GM12875 (cell line): ENCODE results near the gene CHST12.
"Not testable (repeated sequence)": the region's sequence is repeated elsewhere in the genome, so short reads cannot be mapped to it uniquely, and the experiment has no call there.

ENCODE experiments used
- H3K4me3 ChIP-seq: one replicate; pipeline ENCODE4 v1.5.1; 2011; ENCODE audit warnings: low read depth, low read length, control low read depth
- TF ChIP-seq, protein P1 (sequence below): IDR thresholded peaks from 2 replicates; pipeline ENCODE4 v1.5.1; 2011; ENCODE audit warnings: low read depth, mild to moderate bottlenecking, control low read depth, inconsistent platforms, low read length, moderate library complexity, borderline replicate concordance; ENCODE audit not compliant: insufficient read depth

The CHST12 gene

DNA sequence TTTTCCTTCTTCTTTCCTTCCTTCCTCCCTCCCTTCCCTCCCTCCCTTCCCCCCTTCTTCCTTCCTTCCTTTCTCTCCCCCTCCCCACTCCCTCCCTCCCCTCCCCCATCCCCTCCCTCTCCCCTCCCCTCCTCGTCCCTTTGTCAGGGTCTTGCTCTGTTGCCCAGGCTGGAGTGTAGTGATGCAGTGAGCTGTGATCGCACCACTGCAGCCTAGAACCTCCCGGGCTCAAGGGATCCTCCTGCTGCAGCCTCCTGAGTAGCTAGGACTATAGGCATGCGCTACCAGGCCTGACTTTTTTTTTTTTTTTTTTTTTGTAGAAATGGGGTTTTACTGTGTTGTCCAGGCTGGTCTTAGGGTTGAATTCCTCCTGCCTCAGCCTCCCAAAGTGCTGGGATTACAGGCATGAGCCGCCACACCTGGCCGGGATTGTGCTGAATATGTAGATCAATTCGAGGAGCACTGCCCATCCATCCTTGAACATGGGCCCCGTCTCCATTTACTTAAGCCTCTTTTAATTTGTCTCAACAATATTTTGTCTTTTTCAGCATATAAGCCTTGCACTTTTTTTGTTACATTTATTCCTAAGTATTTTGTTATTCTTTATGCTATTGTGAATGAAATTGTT, 49.3 kb downstream of the CHST12 start:
- H3K4me3 ChIP-seq, result no peak overlapping the region
- TF ChIP-seq, protein P1, sequence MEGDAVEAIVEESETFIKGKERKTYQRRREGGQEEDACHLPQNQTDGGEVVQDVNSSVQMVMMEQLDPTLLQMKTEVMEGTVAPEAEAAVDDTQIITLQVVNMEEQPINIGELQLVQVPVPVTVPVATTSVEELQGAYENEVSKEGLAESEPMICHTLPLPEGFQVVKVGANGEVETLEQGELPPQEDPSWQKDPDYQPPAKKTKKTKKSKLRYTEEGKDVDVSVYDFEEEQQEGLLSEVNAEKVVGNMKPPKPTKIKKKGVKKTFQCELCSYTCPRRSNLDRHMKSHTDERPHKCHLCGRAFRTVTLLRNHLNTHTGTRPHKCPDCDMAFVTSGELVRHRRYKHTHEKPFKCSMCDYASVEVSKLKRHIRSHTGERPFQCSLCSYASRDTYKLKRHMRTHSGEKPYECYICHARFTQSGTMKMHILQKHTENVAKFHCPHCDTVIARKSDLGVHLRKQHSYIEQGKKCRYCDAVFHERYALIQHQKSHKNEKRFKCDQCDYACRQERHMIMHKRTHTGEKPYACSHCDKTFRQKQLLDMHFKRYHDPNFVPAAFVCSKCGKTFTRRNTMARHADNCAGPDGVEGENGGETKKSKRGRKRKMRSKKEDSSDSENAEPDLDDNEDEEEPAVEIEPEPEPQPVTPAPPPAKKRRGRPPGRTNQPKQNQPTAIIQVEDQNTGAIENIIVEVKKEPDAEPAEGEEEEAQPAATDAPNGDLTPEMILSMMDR, result no peak

DNA sequence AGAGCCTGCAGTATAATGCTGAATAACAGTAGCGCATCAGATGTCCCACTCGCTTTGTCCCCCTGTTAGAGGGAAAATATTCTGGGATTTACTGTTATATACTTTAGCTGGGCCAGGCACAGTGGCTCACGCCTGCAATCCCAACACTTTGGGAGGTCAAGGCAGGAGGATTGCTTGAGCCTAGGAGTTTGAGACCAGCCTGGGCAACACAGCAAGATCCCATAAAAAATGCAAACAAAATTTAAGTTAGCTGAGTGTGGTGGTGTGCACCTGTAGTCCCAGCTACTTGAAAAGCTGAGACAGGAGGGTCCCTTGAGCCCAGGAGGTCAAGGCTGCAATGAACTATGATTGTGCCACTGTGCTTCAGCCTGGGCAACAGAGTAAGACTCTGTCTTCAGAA, 50.4 kb downstream of the CHST12 start:
- not testable (repeated sequence) for H3K4me3 ChIP-seq

DNA sequence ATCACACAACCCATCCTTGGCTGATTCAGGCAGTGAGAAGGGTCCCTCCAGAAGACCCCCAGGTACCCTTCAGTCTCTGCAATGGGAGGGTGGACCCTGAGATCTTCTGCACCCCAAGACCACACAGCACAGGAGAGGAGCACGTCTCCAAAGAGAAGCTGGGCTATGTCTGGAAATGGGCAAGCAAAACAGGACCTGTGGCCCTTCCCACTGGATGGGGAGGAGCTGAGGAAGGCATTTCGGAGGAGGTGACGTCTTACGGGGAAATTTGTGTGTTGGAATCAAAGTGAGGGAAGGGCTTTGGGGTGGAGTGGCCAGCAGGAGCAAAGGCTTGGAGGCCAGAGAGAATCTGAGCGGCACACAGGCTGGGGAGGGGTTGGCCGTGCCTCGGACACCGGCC, 56.3 kb downstream of the CHST12 start:
- no peak overlapping the region for H3K4me3 ChIP-seq

DNA sequence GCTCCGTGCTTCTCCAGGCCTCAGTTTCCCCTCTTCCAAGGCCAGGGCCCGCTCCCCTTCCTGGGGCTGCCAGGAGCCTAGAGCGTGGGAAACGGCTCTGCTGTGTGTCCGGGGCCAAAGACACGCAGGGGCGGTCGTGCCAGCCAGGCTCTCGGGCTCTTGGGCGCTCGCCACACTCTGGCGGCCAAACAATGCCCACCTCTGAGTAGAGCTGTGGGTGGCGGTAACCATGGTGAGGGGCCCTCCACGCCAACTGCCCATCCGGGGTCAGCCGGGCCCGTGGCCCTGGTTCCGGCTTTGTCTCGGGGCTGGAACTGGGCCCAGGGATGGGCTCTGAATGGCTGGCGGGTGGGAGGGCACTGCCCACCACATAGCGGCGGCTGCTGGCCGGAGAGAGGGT, 56.8 kb downstream of the CHST12 start:
- H3K4me3 ChIP-seq, result no peak overlapping the region
- TF ChIP-seq, protein P1, result no peak

More for the DNA sequence above, 56.3 kb downstream of the CHST12 start:
- TF ChIP-seq, protein P1, result no peak

DNA sequence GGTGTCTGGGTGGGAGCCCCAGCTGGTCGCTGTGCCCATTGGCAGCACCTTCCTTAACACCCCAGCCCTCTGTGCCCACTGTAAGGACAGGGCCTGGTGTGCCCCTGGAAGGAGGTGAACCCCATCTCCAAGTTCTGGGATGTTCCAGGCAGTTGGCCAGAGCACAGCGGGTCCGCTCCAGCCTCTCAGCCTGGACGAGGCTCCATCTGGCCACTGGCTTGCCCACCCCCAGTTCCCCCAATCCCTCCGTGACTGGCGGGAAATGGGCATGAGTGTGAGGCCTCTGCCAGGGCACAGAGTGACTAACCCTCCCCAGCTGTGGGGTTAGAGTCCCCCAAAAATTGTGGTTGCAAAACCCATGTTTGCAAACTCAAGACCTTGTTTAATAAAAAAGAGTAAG, 57.2 kb downstream of the CHST12 start:
- H3K4me3 ChIP-seq, result no peak overlapping the region
- TF ChIP-seq, protein P1, result no peak

DNA sequence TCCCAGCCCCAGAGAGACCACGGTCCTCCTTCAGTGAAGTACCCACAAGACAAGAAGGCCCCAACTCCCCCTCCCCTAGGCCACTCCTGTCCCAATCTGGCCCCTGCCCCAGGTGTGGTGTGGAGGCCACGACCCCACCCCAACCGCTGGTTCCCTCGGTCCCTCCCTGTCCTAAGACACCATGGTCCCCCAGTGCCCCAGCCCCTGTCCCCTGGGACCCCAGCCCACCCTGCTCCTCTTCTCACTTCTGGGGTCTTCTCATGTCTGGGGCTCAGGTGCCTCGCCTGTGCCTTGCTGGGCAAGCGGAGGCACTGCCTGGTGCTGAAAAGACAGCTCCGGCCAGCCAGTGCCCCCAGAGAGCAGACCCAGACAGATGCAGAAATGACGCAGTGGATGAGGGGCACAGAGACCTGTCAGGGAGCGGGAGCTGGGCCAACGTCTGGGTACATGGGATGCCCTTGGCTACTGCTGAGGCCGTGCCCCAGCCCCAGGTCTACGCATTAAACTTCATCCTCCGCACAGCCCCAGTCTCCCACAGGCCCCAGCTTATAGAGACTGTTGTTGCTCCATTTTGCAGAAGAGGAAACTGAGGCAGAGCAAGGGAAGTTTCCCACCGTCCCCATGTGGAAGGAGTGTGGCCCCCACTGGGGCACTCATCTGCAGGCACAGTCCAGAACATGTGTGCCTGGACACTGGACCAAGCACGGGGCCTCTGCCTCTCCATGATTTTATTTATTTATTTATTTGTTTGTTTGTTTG, 58.0 kb downstream of the CHST12 start:
- no peak overlapping the region for H3K4me3 ChIP-seq
- TF ChIP-seq, protein P1, result no peak

DNA sequence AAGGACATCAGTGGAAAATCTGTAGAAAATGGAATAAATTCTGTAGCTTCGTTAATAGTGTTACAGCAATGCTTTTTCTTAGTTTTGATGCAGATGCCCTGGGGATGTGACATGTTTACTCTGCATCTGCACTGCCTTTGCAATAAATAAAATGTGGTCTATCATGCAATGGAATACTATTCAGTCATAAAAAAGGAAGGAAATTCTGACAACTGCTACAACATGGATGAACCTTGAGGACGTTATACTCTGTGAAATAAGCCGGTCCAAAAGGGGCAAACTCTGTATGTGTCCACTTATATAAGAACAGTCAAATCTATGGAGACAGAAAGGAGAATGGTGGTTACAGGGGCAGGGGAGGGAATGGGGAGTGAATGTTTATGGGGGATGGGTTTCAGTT, 59.3 kb downstream of the CHST12 start:
- no peak overlapping the region for H3K4me3 ChIP-seq
- TF ChIP-seq, protein P1, result no peak
